NB4 (cell line): ENCODE measurements around the gene PDZD2.

ENCODE experiments used
- MAX ChIP-seq: IDR thresholded peaks from 2 replicates; pipeline ENCODE4 v1.6.1; 2011; ENCODE audit warnings: low read depth, low read length
- MYC ChIP-seq: IDR thresholded peaks from 2 replicates; pipeline ENCODE4 v1.6.1; 2011; ENCODE audit warnings: low read depth, low read length
- POLR2A ChIP-seq: IDR thresholded peaks from 2 replicates; pipeline ENCODE4 v1.6.1; 2011; ENCODE audit warnings: mild to moderate bottlenecking; ENCODE audit not compliant: insufficient read length; ENCODE audit errors: extremely low read depth
- TF ChIP-seq, protein P1 (sequence below): IDR thresholded peaks from one replicate; pipeline ENCODE4 v1.5.1; 2012; ENCODE audit warnings: low read depth, low read length

- TF ChIP-seq POLR2A = no peak
- TF ChIP-seq, protein P1, sequence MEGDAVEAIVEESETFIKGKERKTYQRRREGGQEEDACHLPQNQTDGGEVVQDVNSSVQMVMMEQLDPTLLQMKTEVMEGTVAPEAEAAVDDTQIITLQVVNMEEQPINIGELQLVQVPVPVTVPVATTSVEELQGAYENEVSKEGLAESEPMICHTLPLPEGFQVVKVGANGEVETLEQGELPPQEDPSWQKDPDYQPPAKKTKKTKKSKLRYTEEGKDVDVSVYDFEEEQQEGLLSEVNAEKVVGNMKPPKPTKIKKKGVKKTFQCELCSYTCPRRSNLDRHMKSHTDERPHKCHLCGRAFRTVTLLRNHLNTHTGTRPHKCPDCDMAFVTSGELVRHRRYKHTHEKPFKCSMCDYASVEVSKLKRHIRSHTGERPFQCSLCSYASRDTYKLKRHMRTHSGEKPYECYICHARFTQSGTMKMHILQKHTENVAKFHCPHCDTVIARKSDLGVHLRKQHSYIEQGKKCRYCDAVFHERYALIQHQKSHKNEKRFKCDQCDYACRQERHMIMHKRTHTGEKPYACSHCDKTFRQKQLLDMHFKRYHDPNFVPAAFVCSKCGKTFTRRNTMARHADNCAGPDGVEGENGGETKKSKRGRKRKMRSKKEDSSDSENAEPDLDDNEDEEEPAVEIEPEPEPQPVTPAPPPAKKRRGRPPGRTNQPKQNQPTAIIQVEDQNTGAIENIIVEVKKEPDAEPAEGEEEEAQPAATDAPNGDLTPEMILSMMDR = no peak
- no peak for TF ChIP-seq MAX
- no peak for TF ChIP-seq MYC
Observed at GRCh38 chr5:31860726-31861433, 221.9 kb downstream of the PDZD2 start.
